K562 (cell line): Measurements from ENCODE around the gene KIF15. TPM values are rescaled to one million over a fixed set of nuclear protein-coding genes. Genes with fewer than 3 reads are reported as not detected.

ENCODE experiments used
- ATAC-seq: fragments of 200-7000 bp; cut with Tn5 transposase; 3 replicates; pipeline ENCODE4 v1.9.1; 2020; ENCODE audit warnings: moderate library complexity
- BruUV-seq: library from RNA; stranded (reverse); fragments of 400-500 nt; replicated peaks from 2 replicates; lab custom pipeline; 2021; lab: Mats Ljungman, UMichigan
- CTCF ChIA-PET: fragments of 300-600 bp; formaldehyde crosslinking; extraction: SDS; loops from one replicate; lab custom pipeline; 2021; ENCODE audit warnings: low intra/inter-chr PET ratio; lab: Yijun Ruan, JAX
- POLR2A ChIA-PET: fragments of 300-600, 350-650 bp; sonication (Branson Sonifier 250); formaldehyde crosslinking; extraction: SDS; loops from one replicate; lab custom pipeline; 2021; ENCODE audit warnings: antibody characterized with exemption, inconsistent platforms; lab: Yijun Ruan, JAX
- DNase-seq, 4 experiments: peaks; one replicate each; pipeline versions ENCODE4 v3.0.0 to v3.0.0-alpha.2; 2011 to 2018; ENCODE audit warnings: low spot score in 3 of 4, mixed read lengths in 3 of 4; ENCODE audit errors: extremely low read depth in 1 of 4
- FAIRE-seq: peaks from 2 replicates; lab custom pipeline; 2011; peaks lifted over from hg19 to GRCh38; lab: Jason Lieb, UNC
- H2AFZ ChIP-seq: 2 replicates; pipeline ENCODE4 v1.6.0; 2011; ENCODE audit warnings: low read depth, low read length, control low read depth, inconsistent platforms
- H3K27ac ChIP-seq: fragments of 200-600 bp; 3 replicates; pipeline ENCODE4 v1.8.0; 2011; ENCODE audit warnings: low read depth, mild to moderate bottlenecking, control low read depth, inconsistent platforms, low read length, moderate library complexity, mixed read lengths; ENCODE audit errors: extremely low read depth
- H3K27me3 ChIP-seq, 2 experiments: fragments of 300-600 bp in 1 of 2; 2 replicates in 1 of 2; 3 replicates in 1 of 2; pipeline versions ENCODE4 v1.6.0 to v1.8.0; 2011; ENCODE audit warnings: inconsistent platforms in 2 of 2, low read length in 2 of 2, mild to moderate bottlenecking in 1 of 2, mixed read lengths in 1 of 2, moderate library complexity in 1 of 2; ENCODE audit not compliant: control insufficient read depth in 2 of 2, insufficient read depth in 2 of 2
- H3K36me3 ChIP-seq: fragments of 300-600 bp; 3 replicates; pipeline ENCODE4 v1.8.0; 2011; ENCODE audit warnings: mild to moderate bottlenecking, low read length, inconsistent platforms; ENCODE audit not compliant: control insufficient read depth, insufficient read depth
- H3K4me1 ChIP-seq, 2 experiments: fragments of 200-600 bp in 1 of 2; replicated peaks in 1 of 2; 2 replicates in 1 of 2; 3 replicates in 1 of 2; pipeline versions ENCODE4 v1.5.1 to v1.8.0; 2011; ENCODE audit warnings: inconsistent platforms in 2 of 2, low read length in 2 of 2, mild to moderate bottlenecking in 1 of 2, mixed read lengths in 1 of 2, moderate library complexity in 1 of 2; ENCODE audit not compliant: control insufficient read depth in 2 of 2, insufficient read depth in 2 of 2
- H3K4me2 ChIP-seq: 2 replicates; pipeline ENCODE4 v1.6.1; 2011; ENCODE audit warnings: low read length, control low read depth, inconsistent platforms, mixed read lengths; ENCODE audit not compliant: insufficient read depth
- H3K4me3 ChIP-seq: fragments of 200-600 bp; sonication (generic), shearing (Covaris generic); 2 replicates; pipeline ENCODE4 v1.5.1; 2016; ENCODE audit warnings: control low read depth, inconsistent platforms
- H3K79me2 ChIP-seq: fragments of 200-600 bp; 3 replicates; pipeline ENCODE4 v1.8.0; 2011; ENCODE audit warnings: low read length, inconsistent platforms; ENCODE audit not compliant: control insufficient read depth, insufficient read depth
- H3K9ac ChIP-seq, 2 experiments: 2 replicates each; pipeline versions ENCODE4 v1.6.0 to v1.6.1; 2011; ENCODE audit warnings: low read depth in 2 of 2, low read length in 2 of 2, control low read depth in 1 of 2, inconsistent platforms in 1 of 2, mild to moderate bottlenecking in 1 of 2, mixed read lengths in 1 of 2; ENCODE audit not compliant: insufficient read depth in 1 of 2
- H3K9me1 ChIP-seq: one replicate; pipeline ENCODE4 v1.6.0; 2011; ENCODE audit warnings: inconsistent platforms, mild to moderate bottlenecking, low read length, moderate library complexity; ENCODE audit not compliant: control insufficient read depth, insufficient read depth
- H3K9me3 ChIP-seq: replicated peaks from 2 replicates; pipeline ENCODE4 v1.5.1; 2011; ENCODE audit warnings: low read depth, low read length, inconsistent platforms; ENCODE audit not compliant: control insufficient read depth, insufficient read depth
- H4K20me1 ChIP-seq: replicated peaks from 2 replicates; pipeline ENCODE4 v1.6.1; 2011; ENCODE audit warnings: low read length, inconsistent platforms, mixed read lengths; ENCODE audit not compliant: control insufficient read depth, insufficient read depth
- DDX20 ChIP-seq: fragments of 450-650 bp; IDR thresholded peaks from 2 replicates; pipeline ENCODE4 v1.6.1; 2016; ENCODE audit warnings: missing genetic modification characterization, low read depth, mild to moderate bottlenecking, missing compliant biosample characterization, moderate library complexity
- EP400 ChIP-seq: fragments of 450-650 bp; IDR thresholded peaks from 2 replicates; pipeline ENCODE4 v1.6.1; 2017; ENCODE audit warnings: antibody characterized with exemption, mild to moderate bottlenecking, moderate library complexity
- GTF2F1 ChIP-seq: IDR thresholded peaks from 2 replicates; pipeline ENCODE4 v1.6.1; 2011; ENCODE audit warnings: low read depth, low read length, improper control_type of control experiment
- MAFF ChIP-seq: IDR thresholded peaks from 2 replicates; pipeline ENCODE4 v1.6.1; 2012; ENCODE audit warnings: low read length, improper control_type of control experiment
- NFRKB ChIP-seq: fragments of 450-650 bp; IDR thresholded peaks from 2 replicates; pipeline ENCODE4 v1.6.1; 2016; ENCODE audit warnings: low read depth
- RBM34 ChIP-seq: fragments of 200-400 bp; formaldehyde crosslinking; IDR thresholded peaks from 2 replicates; pipeline ENCODE4 v1.6.1; 2018; ENCODE audit warnings: low read length, borderline replicate concordance; ENCODE audit not compliant: insufficient read depth
- TAF15 ChIP-seq: fragments of 200-400 bp; formaldehyde crosslinking; IDR thresholded peaks from 2 replicates; pipeline ENCODE4 v1.6.1; 2017; ENCODE audit warnings: mild to moderate bottlenecking, low read depth, low read length, moderate library complexity
- ZEB2 ChIP-seq: fragments of 450-650 bp; IDR thresholded peaks from 2 replicates; pipeline ENCODE4 v1.6.1; 2016
- ZKSCAN1 ChIP-seq: fragments of 150-350 bp; IDR thresholded peaks from 2 replicates; pipeline ENCODE4 v1.6.1; 2016; ENCODE audit warnings: low read depth, low read length
- WGBS: fragments of 100-300 bp; shearing (Covaris generic); methylation state at CpG from one replicate; pipeline ENCODE4 v1.1.6; 2016; ENCODE audit warnings: low coverage, mixed read lengths; ENCODE audit not compliant: insufficient coverage; ENCODE audit errors: missing lambda C conversion rate; 5-methylcytosine and 5-hydroxymethylcytosine counted together
- in situ Hi-C: fragments of 300-500 bp; cut with MboI; formaldehyde crosslinking; loops from 4 replicates; pipeline ENCODE4 v1.15.0; 2018; ENCODE audit warnings: inconsistent platforms, mixed read lengths
- intact Hi-C: fragments of 100-400 bp; cut with micrococcal nuclease; formaldehyde crosslinking; loops from 2 replicates; pipeline ENCODE4 v1.14.2; 2022
- polyA plus RNA-seq, 8 experiments: library from polyadenylated mRNA; depleted of rRNA in 4 of 8; stranded (reverse) in 5 of 8; unstranded in 3 of 8; fragments of >200 nt; fragmentation: Nextera tagmentation in 2 of 8; fragmentation: Illumina TruSeq in 1 of 8; extraction: Ambion mirVana in 2 of 8; extraction: Trizol in 1 of 8; gene quantifications; 2 replicates each; pipeline versions ENCODE4 v1.2.1 to v1.2.3, GENCODE V29; 2011 to 2014; ENCODE audit warnings: inconsistent platforms in 1 of 8, missing spikeins in 1 of 8
- total RNA-seq, 7 experiments: library from RNA; depleted of rRNA in 6 of 7; stranded (reverse); fragments of >200 nt in 6 of 7; fragmentation: Illumina TruSeq in 2 of 7; extraction: Trizol in 2 of 7; gene quantifications; 2 replicates each; pipeline versions ENCODE4 v1.2.1 to v1.2.3, GENCODE V29; 2011 to 2021; ENCODE audit warnings: low replicate concordance in 1 of 7

The KIF15 gene
- total and polyA plus RNA-seq, 9 of the 15 experiments (the other 6 are each of a cell fraction or from before 2014, with no cell fraction given), result 9.0 to 45.9 (median 26.0) TPM

DNA sequence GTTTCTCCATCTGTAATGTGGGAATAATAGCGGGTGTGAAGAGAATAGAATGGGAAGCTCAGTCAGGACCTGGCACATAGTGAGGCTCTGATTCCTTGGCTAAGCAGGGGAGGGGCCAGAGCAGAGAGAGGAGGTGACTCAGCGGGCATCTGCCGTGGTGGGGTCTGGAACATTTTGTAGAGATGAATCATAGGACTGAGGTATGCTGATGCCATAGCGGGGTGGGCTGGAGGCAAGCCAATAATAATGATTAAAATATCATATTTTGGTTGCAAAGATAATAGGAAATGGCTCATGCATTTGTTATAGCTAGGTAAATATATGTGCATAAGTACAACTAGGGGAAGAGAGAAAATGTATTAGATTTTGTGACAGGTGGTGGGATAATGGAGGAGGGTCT is 124.0 kb downstream of the KIF15 start (continued):
- TF ChIP-seq TAF15, result no peak
- TF ChIP-seq DDX20 (tag), result no peak
- no peak for TF ChIP-seq GTF2F1
- TF ChIP-seq ZKSCAN1, result peak; percentile 62; the same call in 1 of the 2 replicates
- no peak for TF ChIP-seq EP400

DNA sequence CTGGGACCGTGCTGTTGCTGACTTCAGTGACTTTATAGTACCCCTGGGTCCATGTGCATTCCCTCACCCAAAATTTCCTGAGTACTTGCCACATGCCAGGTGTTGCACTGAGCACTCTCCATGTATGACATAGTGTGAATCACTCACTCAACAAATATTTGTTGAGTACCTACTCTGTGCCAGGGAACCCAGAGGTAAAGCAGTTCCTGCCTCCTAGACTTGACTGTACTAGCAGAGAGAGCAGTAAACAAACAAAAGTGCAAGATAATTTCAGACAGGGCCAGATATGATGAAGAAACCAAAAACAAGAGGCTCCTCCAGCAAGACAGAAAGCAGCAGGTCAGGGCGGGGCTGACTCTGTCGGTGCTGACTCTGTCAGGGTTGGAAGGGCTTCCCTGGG is 125.0 kb downstream of the KIF15 start:
- no TSS peak for BruUV-seq
- no peak overlapping the region for H3K4me3 ChIP-seq
- in situ Hi-C loops (no loop called here), intact Hi-C loops (no loop called here)
- TF ChIP-seq MAFF, result no peak
- no peak for TF ChIP-seq ZEB2
- no peak for TF ChIP-seq RBM34
- no peak for TF ChIP-seq NFRKB
- peak overlapping the region in 1 of 2 experiments; percentile 22; a peak in 1 of 4 replicates for H3K9ac ChIP-seq
- FAIRE-seq (no peak), DNase-seq (no peak), ATAC-seq (no peak; the same call in 2 of the 3 replicates)
- H3K79me2 ChIP-seq, result no peaks in the 10 kb centered on the region
- POLR2A ChIA-PET, result interaction anchor here (0.7 to 1.0 kb wide), 3 partner anchors 10 to 26 kb away, joined by 4 to 5 read pairs (median 4); no protein-coding TSS in a partner anchor
- H3K9me1 ChIP-seq, result no peaks in the 10 kb centered on the region
- H3K4me1 ChIP-seq, result no peaks in the 10 kb centered on the region
- WGBS, result 0% methylated on average over 3 of the region's 3 CpGs
- H4K20me1 ChIP-seq, result peaks cover 5% of the 10 kb centered on the region; the same call in 1 of the 2 replicates
- H3K27me3 ChIP-seq, result peaks cover 32 to 58% of the 10 kb centered on the region in 2 experiments
- no peak overlapping the region for H3K4me2 ChIP-seq
- CTCF ChIA-PET, result no interaction called here
- H2AFZ ChIP-seq, result no peak overlapping the region
- no peaks in the 10 kb centered on the region for H3K36me3 ChIP-seq
- no peaks in the 10 kb centered on the region for H3K9me3 ChIP-seq
- H3K27ac ChIP-seq, result no peak overlapping the region
